Left forelimb (tissue), 1 donor: ENCODE measurements around the gene C1QB.
"Not testable (repeated sequence)": the region's sequence is repeated elsewhere in the genome, so short reads cannot be mapped to it uniquely, and the experiment has no call there.

Source experiments
- DNase-seq: peaks from one replicate; pipeline ENCODE4 v3.0.0-alpha.2; 2018; ENCODE audit warnings: low spot score

The C1QB gene

GRCh38 chr1:22696610-22697009 is 43.6 kb downstream of the C1QB start:
- DNase-seq: no peak

- DNase-seq: no peak
Observed at GRCh38 chr1:22697980-22698379, 44.9 kb downstream of the C1QB start.

GRCh38 chr1:22699681-22700520 is 46.9 kb downstream of the C1QB start:
- DNase-seq: no peak

- DNase-seq: no peak
Observed at GRCh38 chr1:22702296-22703085, 49.5 kb downstream of the C1QB start.

GRCh38 chr1:22704440-22705067 is 51.5 kb downstream of the C1QB start:
- peak; percentile 80 for DNase-seq

- no peak for DNase-seq
Observed at GRCh38 chr1:22705586-22705985, 52.5 kb downstream of the C1QB start.

- not testable (repeated sequence) for DNase-seq
Observed at GRCh38 chr1:22706100-22706499, 53.1 kb downstream of the C1QB start.

- no peak for DNase-seq
Observed at GRCh38 chr1:22708777-22709176, 55.7 kb downstream of the C1QB start.

- no peak for DNase-seq
Observed at GRCh38 chr1:22709227-22709626, 56.2 kb downstream of the C1QB start.

- DNase-seq: peak; percentile 87
Observed at GRCh38 chr1:22709891-22710700, 57.1 kb downstream of the C1QB start.

- DNase-seq: no peak
Observed at GRCh38 chr1:22710701-22711049, 57.6 kb downstream of the C1QB start, which contains the start of gene EPHB2. Gene EPHB2 (plus strand): TSS chr1:22710839. CDS start chr1:22710983, 144 bp downstream.

GRCh38 chr1:22711071-22711470 is 58.0 kb downstream of the C1QB start:
- no peak for DNase-seq
